Type B pancreatic cell (in vitro differentiated cells): ENCODE results near the gene GRID2. TPM values are rescaled to one million over a fixed set of nuclear protein-coding genes. Genes with fewer than 3 reads are reported as not detected.

Experiments
- DNase-seq: peaks from one replicate; pipeline ENCODE4 v3.0.0; 2021; ENCODE audit warnings: mixed read lengths; ENCODE audit not compliant: unreplicated experiment; ENCODE audit errors: extremely low spot score
- H3K27ac Mint-ChIP-seq: 2 replicates; pipeline ENCODE4 v1.8.0; 2021; ENCODE audit warnings: mild to moderate bottlenecking, mixed read lengths
- H3K27me3 Mint-ChIP-seq: 2 replicates; pipeline ENCODE4 v1.8.0; 2021; ENCODE audit warnings: mixed read lengths
- H3K36me3 Mint-ChIP-seq: 2 replicates; pipeline ENCODE4 v1.8.0; 2021; ENCODE audit warnings: mixed read lengths
- H3K4me1 Mint-ChIP-seq: one replicate; pipeline ENCODE4 v1.8.0; 2021; ENCODE audit warnings: mixed read lengths; ENCODE audit not compliant: unreplicated experiment
- H3K4me3 Mint-ChIP-seq: 2 replicates; pipeline ENCODE4 v1.8.0; 2021; ENCODE audit warnings: mild to moderate bottlenecking, mixed read lengths
- H3K9me3 Mint-ChIP-seq: 2 replicates; pipeline ENCODE4 v1.8.0; 2021; ENCODE audit warnings: mixed read lengths
- CTCF ChIP-seq: fragments of 200-600 bp; sonication (generic); conservative IDR thresholded peaks from 2 replicates; pipeline ENCODE4 v1.5.0; 2021; ENCODE audit warnings: antibody characterized with exemption, mild to moderate bottlenecking
- total RNA-seq: library from RNA; stranded (reverse); gene quantifications from 2 replicates; pipeline ENCODE4 v1.2.1, GENCODE V29; 2021; ENCODE audit warnings: low replicate concordance

GRID2 gene
- total RNA-seq, 1 donor from 2014 or later: 1.7 TPM

- no peak for TF ChIP-seq CTCF
- DNase-seq: no peak
- no peaks in the 10 kb centered on the region for H3K36me3 Mint-ChIP-seq
- H3K27me3 Mint-ChIP-seq: no peaks in the 10 kb centered on the region
- H3K9me3 Mint-ChIP-seq: no peaks in the 10 kb centered on the region
- no peak overlapping the region for H3K27ac Mint-ChIP-seq
- H3K4me1 Mint-ChIP-seq: peaks cover 14% of the 10 kb centered on the region
- no peak overlapping the region for H3K4me3 Mint-ChIP-seq
Observed at GRCh38 chr4:93186846-93187245, 883.1 kb downstream of the GRID2 start.

- Mint-ChIP-seq H3K4me1 (peaks cover 14% of the 10 kb centered on the region), H3K4me3 (no peak overlapping the region), H3K27me3 (no peaks in the 10 kb centered on the region), H3K27ac (no peak overlapping the region), H3K36me3 (no peaks in the 10 kb centered on the region), H3K9me3 (no peaks in the 10 kb centered on the region)
- TF ChIP-seq CTCF: no peak
- no peak for DNase-seq
Observed at GRCh38 chr4:93187466-93187865, 883.7 kb downstream of the GRID2 start.

GRCh38 chr4:93187892-93188291, 884.1 kb downstream of the GRID2 start:
- Mint-ChIP-seq H3K9me3 (no peaks in the 10 kb centered on the region), H3K27me3 (no peaks in the 10 kb centered on the region), H3K4me3 (no peak overlapping the region), H3K27ac (no peak overlapping the region), H3K4me1 (peaks cover 14% of the 10 kb centered on the region), H3K36me3 (no peaks in the 10 kb centered on the region)
- TF ChIP-seq CTCF: no peak
- DNase-seq: no peak

- H3K9me3 Mint-ChIP-seq: no peaks in the 10 kb centered on the region
- H3K36me3 Mint-ChIP-seq: no peaks in the 10 kb centered on the region
- H3K4me3 Mint-ChIP-seq: no peak overlapping the region
- peaks cover 3% of the 10 kb centered on the region for H3K27me3 Mint-ChIP-seq
- TF ChIP-seq CTCF: peak; percentile 78
- no peak overlapping the region for H3K27ac Mint-ChIP-seq
- DNase-seq: no peak
- H3K4me1 Mint-ChIP-seq: peaks cover 10% of the 10 kb centered on the region
Observed at GRCh38 chr4:93199492-93199891, 895.7 kb downstream of the GRID2 start.

- Mint-ChIP-seq H3K27ac (no peak overlapping the region), H3K4me1 (peaks cover 10% of the 10 kb centered on the region), H3K4me3 (no peak overlapping the region)
Observed at GRCh38 chr4:93201471-93202096, 897.8 kb downstream of the GRID2 start.

More at GRCh38 chr4:93201471-93202096, 897.8 kb downstream of the GRID2 start:
- Mint-ChIP-seq H3K36me3 (no peaks in the 10 kb centered on the region), H3K9me3 (no peaks in the 10 kb centered on the region), H3K27me3 (peaks cover 3% of the 10 kb centered on the region)
- TF ChIP-seq CTCF: no peak
- DNase-seq: no peak
